IMR-90 (cell line): ENCODE measurements around the gene NCBP2. TPM values are rescaled to one million over a fixed set of nuclear protein-coding genes. Genes with fewer than 3 reads are reported as not detected.

Source experiments
- ATAC-seq: fragments of 200-7000 bp; cut with Tn5 transposase; 2 replicates; pipeline ENCODE4 v1.9.1; 2020; ENCODE audit warnings: low read depth, mild to moderate bottlenecking, moderate library complexity
- BruUV-seq: library from RNA; stranded (reverse); fragments of 400-500 nt; replicated peaks from 2 replicates; lab custom pipeline; 2021; lab: Mats Ljungman, UMichigan
- CTCF ChIA-PET: fragments of 300-600 bp; formaldehyde crosslinking; extraction: SDS; loops from one replicate; lab custom pipeline; 2021; ENCODE audit warnings: antibody characterized with exemption; lab: Yijun Ruan, JAX
- POLR2A ChIA-PET: fragments of 300-600 bp; sonication (Branson Sonifier 250); formaldehyde crosslinking; loops from one replicate; lab custom pipeline; 2022; ENCODE audit warnings: antibody characterized with exemption; ENCODE audit not compliant: unreplicated experiment; lab: Charles Lee
- DNase-seq: peaks from one replicate; pipeline ENCODE4 v3.0.0; 2013
- H2AFZ ChIP-seq: replicated peaks from 2 replicates; pipeline ENCODE3; 2013; ENCODE audit warnings: low read length, mild to moderate bottlenecking; ENCODE audit not compliant: poor library complexity
- H2AK5ac ChIP-seq: 2 replicates; pipeline ENCODE4 v1.6.1; 2013; ENCODE audit warnings: low read depth, low read length, inconsistent platforms
- H2AK9ac ChIP-seq: replicated peaks from 2 replicates; pipeline ENCODE3; 2013; ENCODE audit warnings: mild to moderate bottlenecking, low read depth, low read length, moderate library complexity; ENCODE audit not compliant: poor library complexity
- H2BK120ac ChIP-seq: 2 replicates; pipeline ENCODE4 v1.6.1; 2013; ENCODE audit warnings: low read depth, low read length, inconsistent platforms
- H2BK15ac ChIP-seq: 3 replicates; pipeline ENCODE4 v1.6.1; 2013; ENCODE audit warnings: low read depth, low read length, inconsistent platforms
- H2BK20ac ChIP-seq: 2 replicates; pipeline ENCODE4 v1.6.1; 2013; ENCODE audit warnings: low read depth, mild to moderate bottlenecking, inconsistent platforms, low read length, moderate library complexity
- H2BK5ac ChIP-seq: 2 replicates; pipeline ENCODE4 v1.6.1; 2013; ENCODE audit warnings: mild to moderate bottlenecking, low read depth, low read length, inconsistent platforms; ENCODE audit not compliant: poor library complexity, severe bottlenecking
- H3K14ac ChIP-seq: replicated peaks from 2 replicates; pipeline ENCODE4 v1.6.1; 2013; ENCODE audit warnings: low read depth, low read length, inconsistent platforms
- H3K18ac ChIP-seq: 2 replicates; pipeline ENCODE4 v1.6.1; 2013; ENCODE audit warnings: low read depth, low read length, control low read depth
- H3K23ac ChIP-seq: 2 replicates; pipeline ENCODE4 v1.6.1; 2013; ENCODE audit warnings: low read depth, low read length, inconsistent platforms
- H3K27ac ChIP-seq: 2 replicates; pipeline ENCODE4 v1.5.1; 2013; ENCODE audit warnings: mild to moderate bottlenecking, control low read depth, low read length; ENCODE audit not compliant: insufficient read depth
- H3K27me3 ChIP-seq: 2 replicates; pipeline ENCODE4 v1.6.1; 2013; ENCODE audit warnings: low read length; ENCODE audit not compliant: control insufficient read depth, insufficient read depth
- H3K36me3 ChIP-seq: 2 replicates; pipeline ENCODE4 v1.6.1; 2013; ENCODE audit warnings: low read length, mixed read lengths; ENCODE audit not compliant: control insufficient read depth, insufficient read depth
- H3K4ac ChIP-seq: 2 replicates; pipeline ENCODE4 v1.6.1; 2013; ENCODE audit warnings: low read depth, low read length, inconsistent platforms
- H3K4me1 ChIP-seq: 2 replicates; pipeline ENCODE4 v1.6.1; 2013; ENCODE audit warnings: low read length, mixed read lengths; ENCODE audit not compliant: control insufficient read depth, insufficient read depth
- H3K4me2 ChIP-seq: 2 replicates; pipeline ENCODE4 v1.6.1; 2013; ENCODE audit warnings: low read depth, mild to moderate bottlenecking, control low read depth, low read length, moderate library complexity
- H3K4me3 ChIP-seq: 2 replicates; pipeline ENCODE4 v1.5.1; 2013; ENCODE audit warnings: low read depth, mild to moderate bottlenecking, control low read depth, low read length, moderate library complexity; ENCODE audit not compliant: insufficient read depth
- H3K56ac ChIP-seq: 2 replicates; pipeline ENCODE4 v1.6.1; 2013; ENCODE audit warnings: low read length, inconsistent platforms; ENCODE audit not compliant: insufficient read depth; ENCODE audit errors: extremely low read depth
- H3K79me1 ChIP-seq, 2 experiments: 2 replicates each; pipeline ENCODE4 v1.6.1; 2013; ENCODE audit warnings: low read length in 2 of 2, inconsistent platforms in 1 of 2, low read depth in 1 of 2
- H3K9ac ChIP-seq: 2 replicates; pipeline ENCODE4 v1.6.1; 2013; ENCODE audit warnings: low read depth, low read length, control low read depth
- H3K9me1 ChIP-seq: 2 replicates; pipeline ENCODE4 v1.6.1; 2013; ENCODE audit warnings: low read length, inconsistent platforms; ENCODE audit not compliant: insufficient read depth
- H3K9me3 ChIP-seq: 2 replicates; pipeline ENCODE4 v1.6.1; 2013; ENCODE audit warnings: low read length; ENCODE audit not compliant: control insufficient read depth, insufficient read depth
- H4K20me1 ChIP-seq: 2 replicates; pipeline ENCODE4 v1.6.1; 2013; ENCODE audit warnings: low read length, inconsistent platforms; ENCODE audit not compliant: insufficient read depth
- H4K5ac ChIP-seq: 2 replicates; pipeline ENCODE4 v1.6.1; 2013; ENCODE audit warnings: mild to moderate bottlenecking, low read depth, low read length, control low read depth
- H4K8ac ChIP-seq, 2 experiments: 2 replicates each; pipeline ENCODE4 v1.6.1; 2013; ENCODE audit warnings: low read depth in 2 of 2, low read length in 2 of 2, control low read depth in 1 of 2, inconsistent platforms in 1 of 2
- H4K91ac ChIP-seq: 2 replicates; pipeline ENCODE4 v1.6.1; 2013; ENCODE audit warnings: low read depth, low read length, inconsistent platforms; ENCODE audit not compliant: insufficient read depth
- WGBS, 2 experiments: methylation state at CpG; one replicate each; pipeline versions ENCODE4 v1.1.5 to v1.1.7; 2013; ENCODE audit warnings: missing lambda C conversion rate in 2 of 2; ENCODE audit not compliant: insufficient read length in 1 of 2; ENCODE audit errors: extremely low coverage in 2 of 2; 5-methylcytosine and 5-hydroxymethylcytosine counted together
- dilution Hi-C: fragments of 300-500 bp; cut with HindIII; formaldehyde crosslinking; loops from one replicate; pipeline ENCODE4 v1.14.3; 2018; ENCODE audit warnings: low sequenced_read_pairs; ENCODE audit not compliant: unreplicated experiment
- in situ Hi-C: fragments of 300-500 bp; cut with MboI; formaldehyde crosslinking; loops from 3 replicates; pipeline ENCODE4 v1.14.3; 2019; ENCODE audit warnings: low sequenced_read_pairs, inconsistent platforms, mixed read lengths
- intact Hi-C: fragments of 100-400 bp; cut with micrococcal nuclease; formaldehyde crosslinking; loops from 2 replicates; pipeline ENCODE4 v1.10.0; 2022
- polyA plus RNA-seq, 3 experiments: library from polyadenylated mRNA; depleted of rRNA; stranded (reverse); fragments of >200 nt; gene quantifications; 2 replicates each; pipeline ENCODE4 v1.2.3, GENCODE V29; 2012; ENCODE audit warnings: low replicate concordance in 1 of 3
- total RNA-seq: library from RNA; depleted of rRNA; stranded (reverse); fragments of >200 nt; gene quantifications from 2 replicates; pipeline ENCODE4 v1.2.3, GENCODE V29; 2012
- TF ChIP-seq, protein P1 (sequence below): conservative IDR thresholded peaks from 2 replicates; pipeline ENCODE4 v1.5.1; 2012; ENCODE audit warnings: mild to moderate bottlenecking, low read depth, low read length, improper control_type of control experiment

The NCBP2 gene
- total and polyA plus RNA-seq, 2 of the 4 experiments (the other 2 are of a cell fraction), result 42.8 to 73.6 TPM

DNA sequence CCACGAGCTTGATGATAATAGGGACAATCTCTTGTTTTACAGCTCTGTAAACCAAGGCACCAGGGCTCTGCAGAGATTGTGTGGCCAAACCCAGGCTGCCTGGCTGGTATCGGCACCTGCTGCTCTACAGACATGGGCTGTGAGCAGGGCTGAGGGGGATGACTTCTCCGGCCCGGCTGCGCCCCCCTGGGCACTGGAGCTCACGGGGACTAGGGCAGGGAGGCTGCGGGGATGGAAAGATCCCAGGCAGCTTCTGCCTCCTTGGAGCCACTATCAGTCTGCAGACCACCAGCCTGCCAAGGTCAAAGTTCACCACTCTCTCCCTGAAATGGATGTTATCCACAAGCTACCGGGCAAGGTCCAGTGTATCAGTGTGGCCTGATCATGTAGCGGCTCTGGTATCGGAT lies 48.3 kb upstream of the NCBP2 start:
- dilution Hi-C loops, result no loop called here
- H2AK5ac ChIP-seq, result no peak overlapping the region
- no peak overlapping the region for H3K4me3 ChIP-seq
- H3K27me3 ChIP-seq, result peaks cover 39% of the 10 kb centered on the region
- no peaks in the 10 kb centered on the region for H3K9me1 ChIP-seq
- no peak overlapping the region for H4K5ac ChIP-seq
- ChIA-PET CTCF (no interaction called here), POLR2A (no interaction called here)
- H3K18ac ChIP-seq, result no peak overlapping the region
- no peak overlapping the region for H3K14ac ChIP-seq
- H3K4ac ChIP-seq, result no peak overlapping the region
- H3K79me1 ChIP-seq, result no peaks in the 10 kb centered on the region
- no peak overlapping the region for H3K27ac ChIP-seq
- no peak overlapping the region for H3K9ac ChIP-seq
- H3K4me1 ChIP-seq, result no peaks in the 10 kb centered on the region
- TF ChIP-seq, protein P1, sequence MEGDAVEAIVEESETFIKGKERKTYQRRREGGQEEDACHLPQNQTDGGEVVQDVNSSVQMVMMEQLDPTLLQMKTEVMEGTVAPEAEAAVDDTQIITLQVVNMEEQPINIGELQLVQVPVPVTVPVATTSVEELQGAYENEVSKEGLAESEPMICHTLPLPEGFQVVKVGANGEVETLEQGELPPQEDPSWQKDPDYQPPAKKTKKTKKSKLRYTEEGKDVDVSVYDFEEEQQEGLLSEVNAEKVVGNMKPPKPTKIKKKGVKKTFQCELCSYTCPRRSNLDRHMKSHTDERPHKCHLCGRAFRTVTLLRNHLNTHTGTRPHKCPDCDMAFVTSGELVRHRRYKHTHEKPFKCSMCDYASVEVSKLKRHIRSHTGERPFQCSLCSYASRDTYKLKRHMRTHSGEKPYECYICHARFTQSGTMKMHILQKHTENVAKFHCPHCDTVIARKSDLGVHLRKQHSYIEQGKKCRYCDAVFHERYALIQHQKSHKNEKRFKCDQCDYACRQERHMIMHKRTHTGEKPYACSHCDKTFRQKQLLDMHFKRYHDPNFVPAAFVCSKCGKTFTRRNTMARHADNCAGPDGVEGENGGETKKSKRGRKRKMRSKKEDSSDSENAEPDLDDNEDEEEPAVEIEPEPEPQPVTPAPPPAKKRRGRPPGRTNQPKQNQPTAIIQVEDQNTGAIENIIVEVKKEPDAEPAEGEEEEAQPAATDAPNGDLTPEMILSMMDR, result no peak
- H2AK9ac ChIP-seq, result no peak overlapping the region
- no peaks in the 10 kb centered on the region for H3K9me3 ChIP-seq
- no peak overlapping the region for H2BK5ac ChIP-seq
- H4K20me1 ChIP-seq, result no peaks in the 10 kb centered on the region
- DNase-seq (no peak), ATAC-seq (no peak)
- H2BK120ac ChIP-seq, result no peak overlapping the region
- no peak overlapping the region for H4K91ac ChIP-seq
- H2BK15ac ChIP-seq, result no peak overlapping the region
- intact Hi-C loops, result no loop called here
- no peak overlapping the region for H4K8ac ChIP-seq
- no peak overlapping the region for H2BK20ac ChIP-seq
- no peak overlapping the region for H3K23ac ChIP-seq
- 74% methylated on average over 3 of the region's 10 CpGs; no CpG with 5 or more reads in 1 of the 2 experiments for WGBS, 2 experiments
- H3K36me3 ChIP-seq, result no peaks in the 10 kb centered on the region
- in situ Hi-C loops, result no loop called here
- H3K4me2 ChIP-seq, result no peak overlapping the region
- no peak overlapping the region for H2AFZ ChIP-seq
- BruUV-seq, result no TSS peak
- H3K56ac ChIP-seq, result no peak overlapping the region
